ENCODE data around the gene APBA2.

Gene APBA2

GRCh38 chr15:28942046-28942445, 56.3 kb downstream of the APBA2 start:
- no peak overlapping the region for H3K9ac ChIP-seq (ENCODE audit: low read length)
- no peak overlapping the region for H3K4me3 ChIP-seq (ENCODE audit: low read depth, low read length)
- H3K4me1 ChIP-seq (ENCODE audit: control insufficient read depth, insufficient read depth, low read length), result no peaks in the 10 kb centered on the region
- H3K27me3 ChIP-seq (ENCODE audit: control insufficient read depth, insufficient read depth, low read length), result no peaks in the 10 kb centered on the region
- no peaks in the 10 kb centered on the region for H3K36me3 ChIP-seq (ENCODE audit: control insufficient read depth, insufficient read depth, low read length)
- no peak overlapping the region for H3K27ac ChIP-seq (ENCODE audit: low read depth, low read length)
- peaks cover 19% of the 10 kb centered on the region; the same call in 1 of the 2 replicates for H3K9me3 ChIP-seq (ENCODE audit: control insufficient read depth, insufficient read depth, low read depth, low read length)

GRCh38 chr15:28942571-28942970, 56.8 kb downstream of the APBA2 start:
- no peak overlapping the region for H3K27ac ChIP-seq (ENCODE audit: low read depth, low read length)
- no peaks in the 10 kb centered on the region for H3K4me1 ChIP-seq (ENCODE audit: control insufficient read depth, insufficient read depth, low read length)
- no peak overlapping the region for H3K9ac ChIP-seq (ENCODE audit: low read length)
- no peaks in the 10 kb centered on the region for H3K36me3 ChIP-seq (ENCODE audit: control insufficient read depth, insufficient read depth, low read length)
- peaks cover 19% of the 10 kb centered on the region; the same call in 1 of the 2 replicates for H3K9me3 ChIP-seq (ENCODE audit: control insufficient read depth, insufficient read depth, low read depth, low read length)
- H3K27me3 ChIP-seq (ENCODE audit: control insufficient read depth, insufficient read depth, low read length), result no peaks in the 10 kb centered on the region
- no peak overlapping the region for H3K4me3 ChIP-seq (ENCODE audit: low read depth, low read length)

- Histone ChIP-seq H3K9me3 (ENCODE audit: control insufficient read depth, insufficient read depth, low read depth, low read length) (peaks cover 19% of the 10 kb centered on the region; the same call in 1 of the 2 replicates), H3K4me1 (ENCODE audit: control insufficient read depth, insufficient read depth, low read length) (no peaks in the 10 kb centered on the region), H3K27me3 (ENCODE audit: control insufficient read depth, insufficient read depth, low read length) (no peaks in the 10 kb centered on the region), H3K27ac (ENCODE audit: low read depth, low read length) (no peak overlapping the region), H3K36me3 (ENCODE audit: control insufficient read depth, insufficient read depth, low read length) (no peaks in the 10 kb centered on the region), H3K4me3 (ENCODE audit: low read depth, low read length) (no peak overlapping the region), H3K9ac (ENCODE audit: low read length) (no peak overlapping the region)
These were observed 57.4 kb downstream of the APBA2 start for GRCh38 chr15:28943146-28943545.

GRCh38 chr15:28943611-28944230, 57.9 kb downstream of the APBA2 start:
- H3K27ac ChIP-seq (ENCODE audit: low read depth, low read length), result no peak overlapping the region
- peaks cover 19% of the 10 kb centered on the region; the same call in 1 of the 2 replicates for H3K9me3 ChIP-seq (ENCODE audit: control insufficient read depth, insufficient read depth, low read depth, low read length)
- no peaks in the 10 kb centered on the region for H3K4me1 ChIP-seq (ENCODE audit: control insufficient read depth, insufficient read depth, low read length)
- no peaks in the 10 kb centered on the region for H3K27me3 ChIP-seq (ENCODE audit: control insufficient read depth, insufficient read depth, low read length)
- no peak overlapping the region for H3K9ac ChIP-seq (ENCODE audit: low read length)
- H3K36me3 ChIP-seq (ENCODE audit: control insufficient read depth, insufficient read depth, low read length), result no peaks in the 10 kb centered on the region
- no peak overlapping the region for H3K4me3 ChIP-seq (ENCODE audit: low read depth, low read length)

- Histone ChIP-seq H3K27me3 (ENCODE audit: control insufficient read depth, insufficient read depth, low read length) (no peaks in the 10 kb centered on the region), H3K27ac (ENCODE audit: low read depth, low read length) (no peak overlapping the region), H3K4me1 (ENCODE audit: control insufficient read depth, insufficient read depth, low read length) (no peaks in the 10 kb centered on the region), H3K36me3 (ENCODE audit: control insufficient read depth, insufficient read depth, low read length) (no peaks in the 10 kb centered on the region), H3K9me3 (ENCODE audit: control insufficient read depth, insufficient read depth, low read depth, low read length) (peaks cover 19% of the 10 kb centered on the region; the same call in 1 of the 2 replicates), H3K4me3 (ENCODE audit: low read depth, low read length) (no peak overlapping the region), H3K9ac (ENCODE audit: low read length) (no peak overlapping the region)
These were observed 58.5 kb downstream of the APBA2 start for GRCh38 chr15:28944286-28944685.

GRCh38 chr15:28944696-28945300, 59.0 kb downstream of the APBA2 start:
- no peaks in the 10 kb centered on the region for H3K27me3 ChIP-seq (ENCODE audit: control insufficient read depth, insufficient read depth, low read length)

GRCh38 chr15:28945626-28946230, 60.0 kb downstream of the APBA2 start:
- no peaks in the 10 kb centered on the region for H3K4me1 ChIP-seq (ENCODE audit: control insufficient read depth, insufficient read depth, low read length)
- no peak overlapping the region for H3K27ac ChIP-seq (ENCODE audit: low read depth, low read length)
- no peak overlapping the region for H3K4me3 ChIP-seq (ENCODE audit: low read depth, low read length)
- no peaks in the 10 kb centered on the region for H3K27me3 ChIP-seq (ENCODE audit: control insufficient read depth, insufficient read depth, low read length)
- no peaks in the 10 kb centered on the region for H3K36me3 ChIP-seq (ENCODE audit: control insufficient read depth, insufficient read depth, low read length)
- H3K9ac ChIP-seq (ENCODE audit: low read length), result no peak overlapping the region
- H3K9me3 ChIP-seq (ENCODE audit: control insufficient read depth, insufficient read depth, low read depth, low read length), result peaks cover 19% of the 10 kb centered on the region; the same call in 1 of the 2 replicates

More at GRCh38 chr15:28944696-28945300, 59.0 kb downstream of the APBA2 start:
- no peak overlapping the region for H3K27ac ChIP-seq (ENCODE audit: low read depth, low read length)
- no peaks in the 10 kb centered on the region for H3K36me3 ChIP-seq (ENCODE audit: control insufficient read depth, insufficient read depth, low read length)
- H3K4me1 ChIP-seq (ENCODE audit: control insufficient read depth, insufficient read depth, low read length), result no peaks in the 10 kb centered on the region
- H3K9ac ChIP-seq (ENCODE audit: low read length), result no peak overlapping the region
- H3K9me3 ChIP-seq (ENCODE audit: control insufficient read depth, insufficient read depth, low read depth, low read length), result peaks cover 19% of the 10 kb centered on the region; the same call in 1 of the 2 replicates
- H3K4me3 ChIP-seq (ENCODE audit: low read depth, low read length), result no peak overlapping the region

GRCh38 chr15:28946803-28947202, 61.0 kb downstream of the APBA2 start:
- no peaks in the 10 kb centered on the region for H3K4me1 ChIP-seq (ENCODE audit: control insufficient read depth, insufficient read depth, low read length)
- no peak overlapping the region for H3K27ac ChIP-seq (ENCODE audit: low read depth, low read length)
- H3K4me3 ChIP-seq (ENCODE audit: low read depth, low read length), result no peak overlapping the region
- H3K27me3 ChIP-seq (ENCODE audit: control insufficient read depth, insufficient read depth, low read length), result no peaks in the 10 kb centered on the region
- H3K36me3 ChIP-seq (ENCODE audit: control insufficient read depth, insufficient read depth, low read length), result no peaks in the 10 kb centered on the region
- H3K9ac ChIP-seq (ENCODE audit: low read length), result no peak overlapping the region
- peaks cover 19% of the 10 kb centered on the region; the same call in 1 of the 2 replicates for H3K9me3 ChIP-seq (ENCODE audit: control insufficient read depth, insufficient read depth, low read depth, low read length)

GRCh38 chr15:28947221-28947674, 61.5 kb downstream of the APBA2 start:
- H3K4me1 ChIP-seq (ENCODE audit: control insufficient read depth, insufficient read depth, low read length), result no peaks in the 10 kb centered on the region
- H3K27me3 ChIP-seq (ENCODE audit: control insufficient read depth, insufficient read depth, low read length), result no peaks in the 10 kb centered on the region
- no peak overlapping the region for H3K4me3 ChIP-seq (ENCODE audit: low read depth, low read length)
- no peaks in the 10 kb centered on the region for H3K36me3 ChIP-seq (ENCODE audit: control insufficient read depth, insufficient read depth, low read length)
- no peak overlapping the region for H3K9ac ChIP-seq (ENCODE audit: low read length)
- H3K9me3 ChIP-seq (ENCODE audit: control insufficient read depth, insufficient read depth, low read depth, low read length), result peaks cover 19% of the 10 kb centered on the region; the same call in 1 of the 2 replicates
- H3K27ac ChIP-seq (ENCODE audit: low read depth, low read length), result no peak overlapping the region

GRCh38 chr15:28948036-28948435, 62.3 kb downstream of the APBA2 start:
- no peak overlapping the region for H3K9ac ChIP-seq (ENCODE audit: low read length)
- H3K9me3 ChIP-seq (ENCODE audit: control insufficient read depth, insufficient read depth, low read depth, low read length), result peaks cover 16% of the 10 kb centered on the region; the same call in 1 of the 2 replicates
- H3K27ac ChIP-seq (ENCODE audit: low read depth, low read length), result no peak overlapping the region
- no peaks in the 10 kb centered on the region for H3K36me3 ChIP-seq (ENCODE audit: control insufficient read depth, insufficient read depth, low read length)
- no peaks in the 10 kb centered on the region for H3K27me3 ChIP-seq (ENCODE audit: control insufficient read depth, insufficient read depth, low read length)
- H3K4me3 ChIP-seq (ENCODE audit: low read depth, low read length), result no peak overlapping the region
- no peaks in the 10 kb centered on the region for H3K4me1 ChIP-seq (ENCODE audit: control insufficient read depth, insufficient read depth, low read length)

GRCh38 chr15:28950916-28951315, 65.1 kb downstream of the APBA2 start:
- peaks cover 4% of the 10 kb centered on the region; the same call in 1 of the 2 replicates for H3K9me3 ChIP-seq (ENCODE audit: control insufficient read depth, insufficient read depth, low read depth, low read length)
- H3K36me3 ChIP-seq (ENCODE audit: control insufficient read depth, insufficient read depth, low read length), result no peaks in the 10 kb centered on the region
- H3K4me3 ChIP-seq (ENCODE audit: low read depth, low read length), result no peak overlapping the region
- H3K27ac ChIP-seq (ENCODE audit: low read depth, low read length), result no peak overlapping the region
- H3K27me3 ChIP-seq (ENCODE audit: control insufficient read depth, insufficient read depth, low read length), result no peaks in the 10 kb centered on the region
- H3K9ac ChIP-seq (ENCODE audit: low read length), result no peak overlapping the region
- peaks cover 12% of the 10 kb centered on the region for H3K4me1 ChIP-seq (ENCODE audit: control insufficient read depth, insufficient read depth, low read length)
